ENCODE results near the gene GRM6.

- TF ChIP-seq, protein P1, sequence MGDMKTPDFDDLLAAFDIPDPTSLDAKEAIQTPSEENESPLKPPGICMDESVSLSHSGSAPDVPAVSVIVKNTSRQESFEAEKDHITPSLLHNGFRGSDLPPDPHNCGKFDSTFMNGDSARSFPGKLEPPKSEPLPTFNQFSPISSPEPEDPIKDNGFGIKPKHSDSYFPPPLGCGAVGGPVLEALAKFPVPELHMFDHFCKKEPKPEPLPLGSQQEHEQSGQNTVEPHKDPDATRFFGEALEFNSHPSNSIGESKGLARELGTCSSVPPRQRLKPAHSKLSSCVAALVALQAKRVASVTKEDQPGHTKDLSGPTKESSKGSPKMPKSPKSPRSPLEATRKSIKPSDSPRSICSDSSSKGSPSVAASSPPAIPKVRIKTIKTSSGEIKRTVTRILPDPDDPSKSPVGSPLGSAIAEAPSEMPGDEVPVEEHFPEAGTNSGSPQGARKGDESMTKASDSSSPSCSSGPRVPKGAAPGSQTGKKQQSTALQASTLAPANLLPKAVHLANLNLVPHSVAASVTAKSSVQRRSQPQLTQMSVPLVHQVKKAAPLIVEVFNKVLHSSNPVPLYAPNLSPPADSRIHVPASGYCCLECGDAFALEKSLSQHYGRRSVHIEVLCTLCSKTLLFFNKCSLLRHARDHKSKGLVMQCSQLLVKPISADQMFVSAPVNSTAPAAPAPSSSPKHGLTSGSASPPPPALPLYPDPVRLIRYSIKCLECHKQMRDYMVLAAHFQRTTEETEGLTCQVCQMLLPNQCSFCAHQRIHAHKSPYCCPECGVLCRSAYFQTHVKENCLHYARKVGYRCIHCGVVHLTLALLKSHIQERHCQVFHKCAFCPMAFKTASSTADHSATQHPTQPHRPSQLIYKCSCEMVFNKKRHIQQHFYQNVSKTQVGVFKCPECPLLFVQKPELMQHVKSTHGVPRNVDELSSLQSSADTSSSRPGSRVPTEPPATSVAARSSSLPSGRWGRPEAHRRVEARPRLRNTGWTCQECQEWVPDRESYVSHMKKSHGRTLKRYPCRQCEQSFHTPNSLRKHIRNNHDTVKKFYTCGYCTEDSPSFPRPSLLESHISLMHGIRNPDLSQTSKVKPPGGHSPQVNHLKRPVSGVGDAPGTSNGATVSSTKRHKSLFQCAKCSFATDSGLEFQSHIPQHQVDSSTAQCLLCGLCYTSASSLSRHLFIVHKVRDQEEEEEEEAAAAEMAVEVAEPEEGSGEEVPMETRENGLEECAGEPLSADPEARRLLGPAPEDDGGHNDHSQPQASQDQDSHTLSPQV (IDR thresholded peaks at IDR 0.05): no peak
- TF ChIP-seq ATF1 (CRISPR knock-in tag; IDR thresholded peaks at IDR 0.05): no peak
- no peak for TF ChIP-seq ATF1 (tag; IDR thresholded peaks at IDR 0.05)
- TF ChIP-seq, protein P2, sequence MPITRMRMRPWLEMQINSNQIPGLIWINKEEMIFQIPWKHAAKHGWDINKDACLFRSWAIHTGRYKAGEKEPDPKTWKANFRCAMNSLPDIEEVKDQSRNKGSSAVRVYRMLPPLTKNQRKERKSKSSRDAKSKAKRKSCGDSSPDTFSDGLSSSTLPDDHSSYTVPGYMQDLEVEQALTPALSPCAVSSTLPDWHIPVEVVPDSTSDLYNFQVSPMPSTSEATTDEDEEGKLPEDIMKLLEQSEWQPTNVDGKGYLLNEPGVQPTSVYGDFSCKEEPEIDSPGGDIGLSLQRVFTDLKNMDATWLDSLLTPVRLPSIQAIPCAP (CRISPR knock-in tag; IDR thresholded peaks at IDR 0.05; ENCODE audit: borderline replicate concordance): no peak
- TF ChIP-seq CREM (IDR thresholded peaks at IDR 0.05; ENCODE audit: low read depth): no peak
These were observed 11.4 kb downstream of the GRM6 start for GRCh38 chr5:178983728-178984127.

Data from K562 (cell line).